VCaP (cell line): ENCODE measurements around the gene FOXI1.

ENCODE experiments used
- H3K27ac ChIP-seq: fragments of 450-650 bp; 2 replicates; pipeline ENCODE4 v1.5.1; 2017
- CTCF ChIP-seq: fragments of 450-650 bp; conservative IDR thresholded peaks from 2 replicates; pipeline ENCODE4 v1.5.1; 2017; ENCODE audit warnings: mild to moderate bottlenecking, moderate library complexity

Gene FOXI1

GRCh38 chr5:170114271-170114670 lies 8.6 kb downstream of the FOXI1 start:
- H3K27ac ChIP-seq: no peak overlapping the region
- TF ChIP-seq CTCF: no peak

GRCh38 chr5:170115925-170116324 lies 10.2 kb downstream of the FOXI1 start:
- TF ChIP-seq CTCF: no peak
- H3K27ac ChIP-seq: no peak overlapping the region

- H3K27ac ChIP-seq: no peak overlapping the region
- no peak for TF ChIP-seq CTCF
These were observed 12.0 kb downstream of the FOXI1 start for GRCh38 chr5:170117736-170118135.

GRCh38 chr5:170120576-170120975 lies 14.9 kb downstream of the FOXI1 start:
- H3K27ac ChIP-seq: no peak overlapping the region
- no peak for TF ChIP-seq CTCF

GRCh38 chr5:170121321-170121720 lies 15.6 kb downstream of the FOXI1 start:
- TF ChIP-seq CTCF: no peak
- no peak overlapping the region for H3K27ac ChIP-seq

- no peak for TF ChIP-seq CTCF
- H3K27ac ChIP-seq: no peak overlapping the region
These were observed 20.4 kb downstream of the FOXI1 start for GRCh38 chr5:170126061-170126460.

GRCh38 chr5:170126626-170127025 lies 20.9 kb downstream of the FOXI1 start:
- H3K27ac ChIP-seq: no peak overlapping the region
- TF ChIP-seq CTCF: no peak

- no peak overlapping the region for H3K27ac ChIP-seq
- no peak for TF ChIP-seq CTCF
These were observed 25.5 kb downstream of the FOXI1 start for GRCh38 chr5:170131235-170131634.
